ENCODE measurements around the gene SLC4A4.

DNA sequence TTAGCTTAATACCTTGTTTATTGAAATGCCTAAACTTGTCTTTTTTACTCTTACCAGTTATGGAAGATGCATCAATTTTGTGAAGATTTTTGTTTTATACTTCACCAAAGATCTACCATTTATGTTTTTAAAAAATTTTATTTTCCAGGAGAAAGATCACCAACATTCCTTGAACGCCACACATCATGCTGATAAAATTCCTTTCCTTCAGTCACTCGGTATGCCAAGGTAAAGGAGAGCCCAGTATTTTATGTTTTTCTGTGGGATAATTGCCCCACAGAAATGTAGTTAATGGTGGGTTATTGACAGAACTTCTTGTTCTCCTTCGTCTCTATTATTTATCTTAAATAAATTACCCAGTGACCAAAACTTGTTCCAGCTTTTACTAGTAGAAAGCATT is 228.0 kb downstream of the SLC4A4 start:
- TF ChIP-seq, protein P1, sequence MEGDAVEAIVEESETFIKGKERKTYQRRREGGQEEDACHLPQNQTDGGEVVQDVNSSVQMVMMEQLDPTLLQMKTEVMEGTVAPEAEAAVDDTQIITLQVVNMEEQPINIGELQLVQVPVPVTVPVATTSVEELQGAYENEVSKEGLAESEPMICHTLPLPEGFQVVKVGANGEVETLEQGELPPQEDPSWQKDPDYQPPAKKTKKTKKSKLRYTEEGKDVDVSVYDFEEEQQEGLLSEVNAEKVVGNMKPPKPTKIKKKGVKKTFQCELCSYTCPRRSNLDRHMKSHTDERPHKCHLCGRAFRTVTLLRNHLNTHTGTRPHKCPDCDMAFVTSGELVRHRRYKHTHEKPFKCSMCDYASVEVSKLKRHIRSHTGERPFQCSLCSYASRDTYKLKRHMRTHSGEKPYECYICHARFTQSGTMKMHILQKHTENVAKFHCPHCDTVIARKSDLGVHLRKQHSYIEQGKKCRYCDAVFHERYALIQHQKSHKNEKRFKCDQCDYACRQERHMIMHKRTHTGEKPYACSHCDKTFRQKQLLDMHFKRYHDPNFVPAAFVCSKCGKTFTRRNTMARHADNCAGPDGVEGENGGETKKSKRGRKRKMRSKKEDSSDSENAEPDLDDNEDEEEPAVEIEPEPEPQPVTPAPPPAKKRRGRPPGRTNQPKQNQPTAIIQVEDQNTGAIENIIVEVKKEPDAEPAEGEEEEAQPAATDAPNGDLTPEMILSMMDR (IDR thresholded peaks at IDR 0.05 in 2 of 3, conservative IDR thresholded peaks at IDR 0.05 in 1 of 3; ENCODE audit: control insufficient read depth in 2 of 3, extremely low read depth in 1 of 3, insufficient read depth in 1 of 3, low read depth in 3 of 3, low read length in 3 of 3), result no peak
- TF ChIP-seq PBX3 (IDR thresholded peaks at IDR 0.05; ENCODE audit: insufficient replicate concordance, low read depth, low read length) (no peak), RFX5 (IDR thresholded peaks at IDR 0.05; ENCODE audit: low read depth, low read length) (no peak)

Measured in GM12878 (cell line).